Keratinocyte (primary cell): Measurements from ENCODE around the gene CD28. TPM values are rescaled to one million over a fixed set of nuclear protein-coding genes. Genes with fewer than 3 reads are reported as not detected.

Source experiments
- DNase-seq: peaks from one replicate; pipeline ENCODE4 v3.0.0-alpha.2; 2011; ENCODE audit warnings: low read depth, missing footprints, low spot score
- FAIRE-seq: peaks from 2 replicates; lab custom pipeline; 2011; peaks lifted over from hg19 to GRCh38; lab: Jason Lieb, UNC
- H2AFZ ChIP-seq: 2 replicates; pipeline ENCODE4 v1.6.0; 2012; ENCODE audit warnings: low read length, control low read depth, inconsistent platforms; ENCODE audit not compliant: control insufficient read depth
- H3K27ac ChIP-seq: 2 replicates; pipeline ENCODE4 v1.5.1; 2011; ENCODE audit warnings: low read length; ENCODE audit not compliant: control insufficient read depth, insufficient read depth
- H3K27me3 ChIP-seq: 3 replicates; pipeline ENCODE4 v1.6.0; 2011; ENCODE audit warnings: low read length; ENCODE audit not compliant: control insufficient read depth, insufficient read depth; ENCODE audit errors: extremely low read depth
- H3K36me3 ChIP-seq, 2 experiments: 2 replicates in 1 of 2; 3 replicates in 1 of 2; pipeline ENCODE4 v1.5.1; 2011; ENCODE audit warnings: low read length in 2 of 2, mild to moderate bottlenecking in 1 of 2; ENCODE audit not compliant: control insufficient read depth in 2 of 2, insufficient read depth in 2 of 2; ENCODE audit errors: extremely low read depth in 1 of 2
- H3K4me1 ChIP-seq: 3 replicates; pipeline ENCODE4 v1.5.1; 2011; ENCODE audit warnings: low read length; ENCODE audit not compliant: control insufficient read depth, insufficient read depth; ENCODE audit errors: extremely low read depth
- H3K4me2 ChIP-seq: 3 replicates; pipeline ENCODE4 v1.6.0; 2011; ENCODE audit warnings: low read depth, low read length; ENCODE audit not compliant: control insufficient read depth, insufficient read depth; ENCODE audit errors: extremely low read depth
- H3K4me3 ChIP-seq, 3 experiments: fragments of 200-600 bp in 1 of 3; sonication (generic) in 1 of 3; 2 replicates in 2 of 3; 3 replicates in 1 of 3; pipeline ENCODE4 v1.5.1; 2011 to 2016; ENCODE audit warnings: low read length in 3 of 3, mild to moderate bottlenecking in 3 of 3, control low read depth in 2 of 3, inconsistent platforms in 1 of 3, low read depth in 1 of 3, mixed read lengths in 1 of 3, mixed run types in 1 of 3, moderate library complexity in 1 of 3; ENCODE audit not compliant: control insufficient read depth in 2 of 3, insufficient read depth in 2 of 3; ENCODE audit errors: extremely low read depth in 1 of 3
- H3K79me2 ChIP-seq: 2 replicates; pipeline ENCODE4 v1.6.0; 2012; ENCODE audit warnings: low read length; ENCODE audit not compliant: control insufficient read depth, insufficient read depth
- H3K9ac ChIP-seq: 3 replicates; pipeline ENCODE4 v1.6.0; 2011; ENCODE audit warnings: low read length; ENCODE audit not compliant: control insufficient read depth, insufficient read depth; ENCODE audit errors: extremely low read depth
- H3K9me1 ChIP-seq: 3 replicates; pipeline ENCODE4 v1.6.0; 2011; ENCODE audit warnings: low read length; ENCODE audit not compliant: control insufficient read depth, insufficient read depth; ENCODE audit errors: extremely low read depth
- H3K9me3 ChIP-seq: 2 replicates; pipeline ENCODE4 v1.5.1; 2012; ENCODE audit warnings: low read depth, low read length; ENCODE audit not compliant: control insufficient read depth
- H4K20me1 ChIP-seq: 3 replicates; pipeline ENCODE4 v1.6.0; 2011; ENCODE audit warnings: low read length; ENCODE audit not compliant: control insufficient read depth, insufficient read depth; ENCODE audit errors: extremely low read depth
- CTCF ChIP-seq, 3 experiments: IDR thresholded peaks in 1 of 3; conservative IDR thresholded peaks in 1 of 3; optimal IDR thresholded peaks in 1 of 3; 2 replicates in 2 of 3; 3 replicates in 1 of 3; pipeline versions ENCODE3 to v1.5.1; 2011; ENCODE audit warnings: low read length in 3 of 3, mild to moderate bottlenecking in 3 of 3, moderate library complexity in 2 of 3, control low read depth in 1 of 3, inconsistent platforms in 1 of 3; ENCODE audit not compliant: insufficient read depth in 2 of 3; ENCODE audit errors: extremely low read depth in 1 of 3
- EZH2 ChIP-seq: IDR thresholded peaks from one replicate; pipeline ENCODE4 v1.6.1; 2012; ENCODE audit warnings: inconsistent platforms, mild to moderate bottlenecking, low read length, moderate library complexity
- dilution Hi-C: fragments of 300-500 bp; cut with MboI; formaldehyde crosslinking; loops from one replicate; pipeline ENCODE4 v1.7.0; 2020; ENCODE audit warnings: low sequenced_read_pairs; ENCODE audit not compliant: extremely low pct_ligation_motif_present
- polyA minus RNA-seq, 3 experiments: library from RNA; depleted of rRNA, polyadenylated mRNA; stranded (reverse); fragments of >200 nt; gene quantifications; 1 replicate in 1 of 3; 2 replicates in 1 of 3; 3 replicates in 1 of 3; pipeline ENCODE4 v1.2.3, GENCODE V29; 2011
- polyA plus RNA-seq, 5 experiments: library from polyadenylated mRNA; depleted of rRNA in 3 of 5; stranded (reverse) in 3 of 5; stranded (forward) in 1 of 5; unstranded in 1 of 5; fragments of >200 nt; gene quantifications; 1 replicate in 1 of 5; 2 replicates in 3 of 5; 3 replicates in 1 of 5; pipeline versions ENCODE4 v1.2.1 to v1.2.3, GENCODE V29; 2011 to 2012; ENCODE audit warnings: missing spikeins in 2 of 5, low read depth in 1 of 5, low replicate concordance in 1 of 5

Gene CD28
- polyA plus RNA-seq: 0.01 TPM in 1 of 3 replicates, not detected in the others
- not detected for polyA plus RNA-seq (2011; ENCODE audit: low read depth)
- polyA plus RNA-seq (2011; cell fraction: cytosol; rRNA removed): not detected in 2 replicates
- not detected in 2 replicates for polyA plus RNA-seq (2011; cell fraction: nucleus; rRNA removed)
- not detected in 2 replicates for polyA plus RNA-seq (2012; ENCODE audit: low replicate concordance)
- polyA minus RNA-seq: not detected in 3 replicates
- polyA minus RNA-seq (2011; cell fraction: cytosol; rRNA and poly(A)+ RNA removed): not detected
- not detected in 2 replicates for polyA minus RNA-seq (2011; cell fraction: nucleus; rRNA and poly(A)+ RNA removed)

- H3K9ac ChIP-seq: no peak within 1 kb of the TSS
- no peaks in the 10 kb centered on the region for H3K79me2 ChIP-seq
- no peaks in the 10 kb centered on the region for H3K4me1 ChIP-seq
- no peaks in the 10 kb centered on the region for H3K27me3 ChIP-seq
- no peak within 1 kb of the TSS for H3K4me3 ChIP-seq
- H4K20me1 ChIP-seq: no peaks in the 10 kb centered on the region
- no peak within 1 kb of the TSS for H3K27ac ChIP-seq
- H3K9me3 ChIP-seq: no peaks in the 10 kb centered on the region
- H3K9me1 ChIP-seq: no peaks in the 10 kb centered on the region
- FAIRE-seq (no peak), DNase-seq (no peak)
- dilution Hi-C loops: no loop called here
- H3K36me3 ChIP-seq: no peaks in the 10 kb centered on the region
- H3K4me2 ChIP-seq: no peak within 1 kb of the TSS
- TF ChIP-seq CTCF (optimal IDR thresholded peaks at IDR 0.05 in 1 of 3, IDR thresholded peaks at IDR 0.05 in 1 of 3, conservative IDR thresholded peaks at IDR 0.05 in 1 of 3; ENCODE audit: extremely low read depth in 1 of 3, insufficient read depth in 2 of 3, low read length in 3 of 3) (no peak), EZH2 (no peak)
- no peak within 1 kb of the TSS for H2AFZ ChIP-seq
Measured at GRCh38 chr2:203706403-203706802, at the start of gene CD28. Gene CD28, plus strand, starts transcription at chr2:203706639. Its CDS starts 58 bp downstream, at chr2:203706697.

DNA sequence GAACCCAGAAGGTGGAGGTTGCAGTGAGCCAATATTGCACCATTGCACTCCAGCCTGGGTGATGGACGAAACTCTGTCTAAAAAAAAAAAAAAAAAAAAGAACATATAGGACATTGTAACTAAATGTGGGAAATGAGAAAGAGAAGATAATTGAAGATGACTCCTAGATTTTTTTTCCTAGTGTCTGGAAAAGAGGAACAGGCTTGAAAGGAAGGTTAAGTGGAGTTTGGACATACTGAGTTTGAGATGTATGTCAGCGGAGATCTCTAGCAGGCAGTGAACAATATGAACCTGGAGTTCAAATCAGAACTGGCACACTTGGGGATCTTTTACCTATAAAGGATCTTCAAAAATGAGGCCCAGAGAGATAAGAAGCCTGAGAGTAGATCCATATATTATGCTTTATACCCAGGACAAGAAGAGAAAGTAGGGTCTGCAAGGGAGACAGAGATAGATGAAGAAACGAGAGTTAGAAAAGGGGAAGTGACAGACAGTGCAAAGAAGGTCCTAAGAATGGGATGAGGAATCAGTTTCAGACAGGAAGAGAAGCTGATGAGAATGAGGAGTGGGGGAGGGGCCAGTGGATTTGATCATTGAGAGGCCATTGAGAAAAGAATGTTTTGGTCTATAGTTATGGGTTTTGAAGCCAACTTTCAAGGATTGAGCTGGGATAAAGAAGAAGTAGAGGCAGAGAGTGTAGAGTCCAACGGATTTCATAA, 46.9 kb upstream of the CD28 start:
- no peak overlapping the region for H3K4me3 ChIP-seq
- FAIRE-seq: no peak

More for the DNA sequence above, 46.9 kb upstream of the CD28 start:
- Histone ChIP-seq H3K9ac (no peak overlapping the region), H4K20me1 (no peaks in the 10 kb centered on the region), H3K4me1 (peaks cover 20% of the 10 kb centered on the region), H3K9me3 (no peaks in the 10 kb centered on the region), H3K9me1 (no peaks in the 10 kb centered on the region), H3K36me3 (no peaks in the 10 kb centered on the region), H3K4me2 (no peak overlapping the region), H3K79me2 (no peaks in the 10 kb centered on the region), H2AFZ (no peak overlapping the region), H3K27ac (no peak overlapping the region), H3K27me3 (no peaks in the 10 kb centered on the region)
- dilution Hi-C loops: no loop called here
- DNase-seq: no peak
- TF ChIP-seq CTCF (optimal IDR thresholded peaks at IDR 0.05 in 1 of 3, IDR thresholded peaks at IDR 0.05 in 1 of 3, conservative IDR thresholded peaks at IDR 0.05 in 1 of 3; ENCODE audit: extremely low read depth in 1 of 3, insufficient read depth in 2 of 3, low read length in 3 of 3): no peak
- TF ChIP-seq EZH2: no peak
